Measurements from ENCODE around the gene MZT2B.
"Not testable (repeated sequence)": the region's sequence is repeated elsewhere in the genome, so short reads cannot be mapped to it uniquely, and the experiment has no call there.

DNA sequence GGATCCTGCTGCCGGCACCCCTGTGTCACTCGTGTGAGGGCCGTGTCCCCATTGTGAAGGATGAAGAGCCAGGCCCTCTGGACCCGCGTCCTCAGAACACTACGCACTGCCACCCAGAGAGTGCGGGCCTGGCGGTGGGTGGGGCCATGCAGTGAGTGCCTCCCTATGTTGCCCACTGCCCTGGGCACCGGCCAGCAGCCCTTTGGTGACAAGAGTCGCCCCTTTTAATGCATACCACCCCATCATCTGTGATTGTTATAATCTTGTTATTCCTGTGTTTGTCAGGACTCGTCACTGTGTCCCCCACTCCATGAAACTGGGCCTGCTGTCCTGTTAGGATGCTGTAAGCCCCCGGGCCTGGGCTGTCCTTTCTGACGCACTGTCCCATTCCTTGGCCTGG lies 43.7 kb upstream of the MZT2B start:
- TF ChIP-seq CTCF (IDR thresholded peaks at IDR 0.05); RFX5 (IDR thresholded peaks at IDR 0.05; ENCODE audit: low read length); EZH2phosphoT487 (IDR thresholded peaks at IDR 0.05; ENCODE audit: borderline replicate concordance, low read depth); REST (IDR thresholded peaks at IDR 0.05; ENCODE audit: low read depth, low read length); SIN3A (IDR thresholded peaks at IDR 0.05; ENCODE audit: borderline replicate concordance, low read depth, low read length); RXRA (IDR thresholded peaks at IDR 0.05; ENCODE audit: borderline replicate concordance, low read depth): not testable (repeated sequence)

All from SK-N-SH (cell line).